GM21360 (cell line): ENCODE data around the gene TMPRSS2.
"Not testable (repeated sequence)": the region's sequence is repeated elsewhere in the genome, so short reads cannot be mapped to it uniquely, and the experiment has no call there.

Experiments
- ATAC-seq: cut with Tn5 transposase; IDR thresholded peaks from one replicate; pipeline ENCODE4 v1.9.1; 2021; ENCODE audit warnings: mild to moderate bottlenecking, moderate library complexity; ENCODE audit not compliant: unreplicated experiment

The TMPRSS2 gene

GRCh38 chr21:41428311-41428710, 79.6 kb downstream of the TMPRSS2 start:
- no peak for ATAC-seq

GRCh38 chr21:41427556-41427955, 80.4 kb downstream of the TMPRSS2 start:
- no peak for ATAC-seq

GRCh38 chr21:41426676-41427404, 81.1 kb downstream of the TMPRSS2 start:
- ATAC-seq: no peak

GRCh38 chr21:41425954-41426675, 81.8 kb downstream of the TMPRSS2 start, which contains the start of gene MX1:
TSS of gene MX1 (plus strand) at chr21:41426239. CDS start at chr21:41432071, 5,832 bp downstream.
- peak; percentile 77 for ATAC-seq

- ATAC-seq: no peak
Measured at GRCh38 chr21:41425588-41425953, 82.4 kb downstream of the TMPRSS2 start.

GRCh38 chr21:41423305-41423636, 84.7 kb downstream of the TMPRSS2 start:
- ATAC-seq: not testable (repeated sequence)

GRCh38 chr21:41422546-41423304, 85.2 kb downstream of the TMPRSS2 start:
- no peak for ATAC-seq

- not testable (repeated sequence) for ATAC-seq
Measured at GRCh38 chr21:41420998-41421397, 87.0 kb downstream of the TMPRSS2 start.

GRCh38 chr21:41419921-41420862, 87.8 kb downstream of the TMPRSS2 start:
- peak; percentile 72 for ATAC-seq

- no peak for ATAC-seq
Measured at GRCh38 chr21:41418956-41419680, 88.8 kb downstream of the TMPRSS2 start.

- ATAC-seq: no peak
Measured at GRCh38 chr21:41418393-41418792, 89.6 kb downstream of the TMPRSS2 start.

GRCh38 chr21:41417505-41417904, 90.5 kb downstream of the TMPRSS2 start:
- not testable (repeated sequence) for ATAC-seq
